Osteoblast (primary cell): ENCODE measurements around the gene ARX. TPM values are rescaled to one million over a fixed set of nuclear protein-coding genes. Genes with fewer than 3 reads are reported as not detected.

ENCODE experiments used
- DNase-seq: peaks from one replicate; pipeline ENCODE4 v3.0.0; 2011; ENCODE audit warnings: low spot score, mixed read lengths; ENCODE audit not compliant: insufficient read length; ENCODE audit errors: missing footprints
- H2AFZ ChIP-seq: 2 replicates; pipeline ENCODE4 v1.6.0; 2011; ENCODE audit warnings: mild to moderate bottlenecking, low read length
- H3K27ac ChIP-seq: 2 replicates; pipeline ENCODE4 v1.5.1; 2011; ENCODE audit warnings: mild to moderate bottlenecking, low read depth, low read length, moderate library complexity
- H3K27me3 ChIP-seq: 2 replicates; pipeline ENCODE4 v1.6.0; 2012; ENCODE audit warnings: mild to moderate bottlenecking, control low read depth, inconsistent platforms, low read length, moderate library complexity; ENCODE audit not compliant: insufficient read depth
- H3K36me3 ChIP-seq: 2 replicates; pipeline ENCODE4 v1.5.1; 2011; ENCODE audit warnings: mild to moderate bottlenecking, low read length, control low read depth, moderate library complexity; ENCODE audit not compliant: insufficient read depth
- H3K4me1 ChIP-seq: 2 replicates; pipeline ENCODE4 v1.5.1; 2011; ENCODE audit warnings: mild to moderate bottlenecking, low read length, control low read depth, moderate library complexity; ENCODE audit not compliant: insufficient read depth
- H3K4me2 ChIP-seq: 2 replicates; pipeline ENCODE4 v1.6.0; 2011; ENCODE audit warnings: mild to moderate bottlenecking, low read length; ENCODE audit not compliant: insufficient read depth
- H3K4me3 ChIP-seq: fragments of 200-600 bp; sonication (generic); 3 replicates; pipeline ENCODE4 v1.5.1; 2012; ENCODE audit warnings: mild to moderate bottlenecking, low read length, inconsistent platforms; ENCODE audit not compliant: insufficient read depth
- H3K79me2 ChIP-seq: 2 replicates; pipeline ENCODE4 v1.6.0; 2012; ENCODE audit warnings: mild to moderate bottlenecking, low read length, control low read depth, inconsistent platforms; ENCODE audit not compliant: insufficient read depth
- H3K9me3 ChIP-seq: 2 replicates; pipeline ENCODE4 v1.5.1; 2011; ENCODE audit warnings: low read depth, low read length, control low read depth
- H4K20me1 ChIP-seq: 2 replicates; pipeline ENCODE4 v1.6.0; 2012; ENCODE audit warnings: mild to moderate bottlenecking, low read length, control low read depth; ENCODE audit not compliant: insufficient read depth
- total RNA-seq: library from RNA; depleted of rRNA; stranded (reverse); fragments of >200 nt; gene quantifications from 2 replicates; pipeline ENCODE4 v1.2.3, GENCODE V29; 2012
- TF ChIP-seq, protein P1 (sequence below): IDR thresholded peaks from 2 replicates; pipeline ENCODE4 v1.5.1; 2011; ENCODE audit warnings: mild to moderate bottlenecking, low read depth, low read length, moderate library complexity; ENCODE audit errors: extremely low read depth

The ARX gene
- total RNA-seq, 1 donor, result not detected

DNA sequence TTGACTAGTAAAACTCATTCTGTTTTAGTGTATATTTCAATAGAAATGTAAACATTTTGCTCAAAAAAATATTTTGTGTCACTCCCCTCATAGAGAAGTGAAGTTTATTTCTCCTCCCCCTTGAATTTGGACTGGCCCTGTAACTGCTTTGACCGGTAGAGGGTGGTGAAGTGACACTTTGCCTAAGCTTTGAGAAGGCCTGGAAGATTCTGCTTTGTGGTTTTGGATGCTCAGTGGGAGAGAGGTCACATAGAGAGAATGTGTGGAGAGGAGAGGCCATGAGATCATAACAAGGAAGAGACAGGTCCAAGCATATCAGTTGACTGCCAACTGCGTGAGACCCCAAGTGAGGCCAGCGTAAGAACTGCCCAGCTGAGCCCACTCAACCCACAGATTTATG lies 19.1 kb upstream of the ARX start:
- H3K79me2 ChIP-seq, result no peaks in the 10 kb centered on the region
- H3K9me3 ChIP-seq, result no peaks in the 10 kb centered on the region
- no peaks in the 10 kb centered on the region for H3K27me3 ChIP-seq
- no peak overlapping the region for H3K27ac ChIP-seq
- DNase-seq, result no peak
- H4K20me1 ChIP-seq, result no peaks in the 10 kb centered on the region
- no peaks in the 10 kb centered on the region for H3K4me1 ChIP-seq
- H2AFZ ChIP-seq, result no peak overlapping the region
- no peaks in the 10 kb centered on the region for H3K36me3 ChIP-seq
- TF ChIP-seq, protein P1, sequence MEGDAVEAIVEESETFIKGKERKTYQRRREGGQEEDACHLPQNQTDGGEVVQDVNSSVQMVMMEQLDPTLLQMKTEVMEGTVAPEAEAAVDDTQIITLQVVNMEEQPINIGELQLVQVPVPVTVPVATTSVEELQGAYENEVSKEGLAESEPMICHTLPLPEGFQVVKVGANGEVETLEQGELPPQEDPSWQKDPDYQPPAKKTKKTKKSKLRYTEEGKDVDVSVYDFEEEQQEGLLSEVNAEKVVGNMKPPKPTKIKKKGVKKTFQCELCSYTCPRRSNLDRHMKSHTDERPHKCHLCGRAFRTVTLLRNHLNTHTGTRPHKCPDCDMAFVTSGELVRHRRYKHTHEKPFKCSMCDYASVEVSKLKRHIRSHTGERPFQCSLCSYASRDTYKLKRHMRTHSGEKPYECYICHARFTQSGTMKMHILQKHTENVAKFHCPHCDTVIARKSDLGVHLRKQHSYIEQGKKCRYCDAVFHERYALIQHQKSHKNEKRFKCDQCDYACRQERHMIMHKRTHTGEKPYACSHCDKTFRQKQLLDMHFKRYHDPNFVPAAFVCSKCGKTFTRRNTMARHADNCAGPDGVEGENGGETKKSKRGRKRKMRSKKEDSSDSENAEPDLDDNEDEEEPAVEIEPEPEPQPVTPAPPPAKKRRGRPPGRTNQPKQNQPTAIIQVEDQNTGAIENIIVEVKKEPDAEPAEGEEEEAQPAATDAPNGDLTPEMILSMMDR, result peak; percentile 37
- no peak overlapping the region for H3K4me2 ChIP-seq
- no peak overlapping the region for H3K4me3 ChIP-seq

DNA sequence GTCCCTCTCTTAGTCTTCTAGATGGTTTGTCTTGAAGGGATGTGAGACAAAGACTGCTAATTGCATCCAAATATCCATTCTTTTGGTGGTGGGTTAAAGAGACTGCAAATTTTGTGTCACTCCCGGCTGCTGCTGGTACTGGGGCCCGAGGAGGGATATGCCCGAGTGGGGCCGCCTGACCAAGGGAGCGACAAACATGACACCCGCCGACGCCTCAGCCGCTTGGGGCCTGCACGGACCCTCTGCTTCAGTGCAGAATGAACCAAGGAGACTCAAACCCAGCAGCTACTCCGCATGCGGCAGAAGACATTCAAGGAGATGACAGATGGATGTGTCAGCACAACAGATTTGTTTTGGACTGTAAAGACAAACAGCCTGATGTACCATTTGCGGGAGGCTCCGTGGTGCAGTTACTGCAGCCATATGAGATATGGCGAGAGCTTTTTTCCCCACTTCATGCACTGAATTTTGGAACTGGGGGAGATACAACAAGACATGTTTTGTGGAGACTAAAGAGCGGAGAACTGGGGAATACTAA lies 13.6 kb upstream of the ARX start:
- Histone ChIP-seq H3K4me1 (no peaks in the 10 kb centered on the region), H3K27me3 (peaks cover 3% of the 10 kb centered on the region)

GRCh38 chrX:25028726-25029125 lies 13.0 kb upstream of the ARX start:
- DNase-seq, result no peak
- peak overlapping the region; percentile 39 for H3K4me2 ChIP-seq
- H2AFZ ChIP-seq, result peak overlapping the region; percentile 31

More for the DNA sequence above, 13.6 kb upstream of the ARX start:
- H3K9me3 ChIP-seq, result no peaks in the 10 kb centered on the region
- H3K79me2 ChIP-seq, result no peaks in the 10 kb centered on the region
- DNase-seq, result no peak
- TF ChIP-seq, protein P1, result no peak
- no peak overlapping the region for H3K27ac ChIP-seq
- no peak overlapping the region for H3K4me3 ChIP-seq
- H4K20me1 ChIP-seq, result no peaks in the 10 kb centered on the region
- no peaks in the 10 kb centered on the region for H3K36me3 ChIP-seq
- no peak overlapping the region for H2AFZ ChIP-seq
- no peak overlapping the region for H3K4me2 ChIP-seq

DNA sequence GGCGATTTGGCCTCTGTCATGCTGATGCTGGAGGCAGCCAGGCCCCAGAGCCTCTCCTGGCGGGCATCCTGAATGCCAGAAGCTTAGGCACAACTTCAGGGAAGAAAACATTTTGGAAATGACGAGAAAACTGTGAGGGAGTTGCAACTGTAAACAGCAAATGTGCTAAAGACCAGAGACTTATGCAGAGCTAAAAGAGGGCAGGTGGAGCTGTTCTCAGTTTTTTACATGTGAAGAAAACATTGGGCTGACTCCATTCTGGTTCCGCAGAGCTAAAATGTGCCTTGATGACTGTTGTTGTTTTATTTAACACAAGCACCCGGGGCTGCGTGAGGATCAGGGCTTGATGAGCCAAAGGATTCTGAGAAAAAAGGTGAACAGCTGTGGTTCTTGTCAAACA lies 10.8 kb upstream of the ARX start:
- H3K4me1 ChIP-seq, result no peaks in the 10 kb centered on the region
- H4K20me1 ChIP-seq, result no peaks in the 10 kb centered on the region

More at GRCh38 chrX:25028726-25029125, 13.0 kb upstream of the ARX start:
- peaks cover 10% of the 10 kb centered on the region for H3K27me3 ChIP-seq
- no peaks in the 10 kb centered on the region for H3K9me3 ChIP-seq
- H3K36me3 ChIP-seq, result no peaks in the 10 kb centered on the region
- no peak overlapping the region for H3K27ac ChIP-seq
- no peaks in the 10 kb centered on the region for H3K4me1 ChIP-seq
- H4K20me1 ChIP-seq, result no peaks in the 10 kb centered on the region
- no peak overlapping the region for H3K4me3 ChIP-seq
- TF ChIP-seq, protein P1, result no peak
- no peaks in the 10 kb centered on the region for H3K79me2 ChIP-seq

More for the DNA sequence above, 10.8 kb upstream of the ARX start:
- H3K4me2 ChIP-seq, result no peak overlapping the region
- no peak overlapping the region for H3K4me3 ChIP-seq
- no peak overlapping the region for H3K27ac ChIP-seq
- no peaks in the 10 kb centered on the region for H3K79me2 ChIP-seq
- H3K36me3 ChIP-seq, result no peaks in the 10 kb centered on the region
- H3K9me3 ChIP-seq, result no peaks in the 10 kb centered on the region
- DNase-seq, result no peak
- H2AFZ ChIP-seq, result no peak overlapping the region
- TF ChIP-seq, protein P1, result no peak
- peaks cover 29% of the 10 kb centered on the region for H3K27me3 ChIP-seq
